Measurements from ENCODE around the gene TSPAN18. TPM values are rescaled to one million over a fixed set of nuclear protein-coding genes. Genes with fewer than 3 reads are reported as not detected.

Gene TSPAN18
- total RNA-seq, 1 donor from 2014 or later, result 717 TPM

DNA sequence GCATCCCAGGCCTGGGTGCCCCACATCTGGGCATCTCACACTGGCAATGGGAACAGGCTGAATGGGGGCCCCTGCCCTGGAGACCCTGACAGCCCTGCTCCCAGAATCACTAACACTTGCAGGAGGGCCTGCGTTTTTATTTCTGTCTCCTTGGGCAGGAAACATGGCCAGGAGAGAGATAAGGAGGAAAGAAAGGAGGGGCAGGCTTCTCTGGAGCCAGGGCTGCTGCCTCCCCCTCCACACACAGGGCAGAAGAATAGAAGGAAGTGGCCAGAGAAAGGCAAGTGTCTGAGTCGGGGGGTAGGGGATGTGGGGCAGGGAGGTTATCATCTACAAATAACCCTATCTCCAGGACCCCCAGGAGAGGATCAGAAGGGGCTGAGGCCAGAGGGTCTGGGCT lies 25.5 kb upstream of the TSPAN18 start:
- TF ChIP-seq CTCF (IDR thresholded peaks at IDR 0.05; ENCODE audit: unreplicated experiment), result no peak
- Mint-ChIP-seq H3K27ac (ENCODE audit: unreplicated experiment) (peak overlapping the region; percentile 88), H3K4me3 (ENCODE audit: unreplicated experiment) (peak overlapping the region; percentile 65), H3K9me3 (ENCODE audit: unreplicated experiment) (no peaks in the 10 kb centered on the region), H3K27me3 (ENCODE audit: unreplicated experiment) (peaks cover 13% of the 10 kb centered on the region), H3K4me1 (ENCODE audit: unreplicated experiment) (peaks cover 46% of the 10 kb centered on the region), H3K36me3 (ENCODE audit: low read depth, unreplicated experiment) (no peaks in the 10 kb centered on the region)
- DNase-seq (ENCODE audit: low spot score), result peak; percentile 50

DNA sequence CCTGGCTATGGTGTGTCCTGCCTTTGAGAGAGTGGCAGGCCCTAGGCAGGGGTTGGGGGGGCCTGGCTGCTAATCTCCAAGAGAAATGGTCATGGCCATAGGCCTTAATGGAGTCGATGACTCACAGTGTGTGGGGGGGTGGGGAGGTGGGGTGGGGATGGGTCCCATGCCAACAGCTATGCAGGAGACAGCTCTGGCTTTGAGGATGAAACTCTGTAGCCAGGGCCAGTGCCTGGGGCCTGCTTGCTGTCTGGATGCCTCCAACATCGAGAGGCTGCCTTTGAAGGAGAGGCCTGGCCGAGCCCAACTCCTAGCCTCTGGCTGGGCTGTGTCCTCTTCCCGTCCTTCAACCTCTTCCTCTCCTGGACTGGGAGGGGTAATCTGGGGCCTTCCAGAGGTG lies 23.9 kb upstream of the TSPAN18 start:
- H3K4me1 Mint-ChIP-seq (ENCODE audit: unreplicated experiment), result peaks cover 42% of the 10 kb centered on the region
- no peak for DNase-seq (ENCODE audit: low spot score)
- peaks cover 13% of the 10 kb centered on the region for H3K27me3 Mint-ChIP-seq (ENCODE audit: unreplicated experiment)
- H3K4me3 Mint-ChIP-seq (ENCODE audit: unreplicated experiment), result no peak overlapping the region
- H3K27ac Mint-ChIP-seq (ENCODE audit: unreplicated experiment), result no peak overlapping the region
- no peaks in the 10 kb centered on the region for H3K9me3 Mint-ChIP-seq (ENCODE audit: unreplicated experiment)
- no peaks in the 10 kb centered on the region for H3K36me3 Mint-ChIP-seq (ENCODE audit: low read depth, unreplicated experiment)
- no peak for TF ChIP-seq CTCF (IDR thresholded peaks at IDR 0.05; ENCODE audit: unreplicated experiment)

DNA sequence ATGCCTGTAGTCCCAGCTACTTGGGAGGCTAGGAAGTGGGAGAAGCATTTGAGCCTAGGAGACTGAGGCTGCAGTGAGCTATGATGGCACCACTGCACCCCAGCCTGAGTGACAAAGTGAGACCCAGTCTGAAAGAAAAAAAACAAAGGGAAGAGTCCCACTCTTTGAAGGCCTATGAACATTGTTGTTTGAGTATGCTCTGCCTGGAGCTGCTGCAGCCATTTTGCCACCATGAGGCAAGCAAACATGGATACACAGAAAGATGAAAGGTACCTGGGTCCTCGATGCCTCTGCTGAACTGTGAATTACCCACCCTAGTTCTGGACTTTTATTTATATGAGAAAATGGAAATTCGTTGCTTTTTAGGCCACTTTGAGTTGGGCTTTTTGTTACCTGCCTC lies 19.7 kb upstream of the TSPAN18 start:
- H3K36me3 Mint-ChIP-seq (ENCODE audit: low read depth, unreplicated experiment), result peaks cover 4% of the 10 kb centered on the region
- peaks cover 40% of the 10 kb centered on the region for H3K4me1 Mint-ChIP-seq (ENCODE audit: unreplicated experiment)
- no peak overlapping the region for H3K4me3 Mint-ChIP-seq (ENCODE audit: unreplicated experiment)
- TF ChIP-seq CTCF (IDR thresholded peaks at IDR 0.05; ENCODE audit: unreplicated experiment), result no peak
- H3K27ac Mint-ChIP-seq (ENCODE audit: unreplicated experiment), result no peak overlapping the region
- no peaks in the 10 kb centered on the region for H3K9me3 Mint-ChIP-seq (ENCODE audit: unreplicated experiment)
- peaks cover 8% of the 10 kb centered on the region for H3K27me3 Mint-ChIP-seq (ENCODE audit: unreplicated experiment)
- no peak for DNase-seq (ENCODE audit: low spot score)

DNA sequence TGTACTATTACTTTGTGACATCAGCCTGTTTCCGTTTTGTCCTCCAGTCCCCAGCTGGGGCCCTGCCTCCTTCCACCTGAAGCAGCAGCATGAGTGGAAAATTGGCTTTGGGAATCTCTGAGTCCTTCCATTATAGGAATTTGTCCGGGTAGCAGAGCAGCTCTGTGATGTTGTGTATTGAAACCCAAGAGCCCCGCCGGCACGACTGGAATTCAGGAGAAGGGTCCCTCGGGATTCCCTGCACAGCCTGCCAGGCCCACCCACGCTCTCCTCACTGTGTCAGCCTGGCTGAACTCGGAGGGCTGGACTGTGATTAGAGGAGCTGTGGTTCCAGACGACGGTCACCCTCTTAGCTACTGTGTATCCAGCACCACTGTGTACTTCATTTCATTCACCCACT lies 18.8 kb upstream of the TSPAN18 start:
- no peak overlapping the region for H3K4me3 Mint-ChIP-seq (ENCODE audit: unreplicated experiment)

More for the DNA sequence above, 18.8 kb upstream of the TSPAN18 start:
- Mint-ChIP-seq H3K27me3 (ENCODE audit: unreplicated experiment) (peaks cover 4% of the 10 kb centered on the region), H3K36me3 (ENCODE audit: low read depth, unreplicated experiment) (peaks cover 4% of the 10 kb centered on the region), H3K4me1 (ENCODE audit: unreplicated experiment) (peaks cover 38% of the 10 kb centered on the region), H3K9me3 (ENCODE audit: unreplicated experiment) (no peaks in the 10 kb centered on the region), H3K27ac (ENCODE audit: unreplicated experiment) (no peak overlapping the region)
- TF ChIP-seq CTCF (IDR thresholded peaks at IDR 0.05; ENCODE audit: unreplicated experiment), result no peak
- no peak for DNase-seq (ENCODE audit: low spot score)
